GM18507 (cell line): ENCODE results near the gene IFRD2.
A peak's percentile ranks its signal among the peaks of the same experiment; 100 is the strongest.
"Not testable (repeated sequence)": the region's sequence is repeated elsewhere in the genome, so short reads cannot be mapped to it uniquely, and the experiment has no call there.

Source experiments
- DNase-seq: peaks from one replicate; pipeline ENCODE4 v3.0.0; 2011; ENCODE audit warnings: low read depth; ENCODE audit not compliant: insufficient read length; ENCODE audit errors: extremely low spot score
- FAIRE-seq: peaks from 2 replicates; lab custom pipeline; 2011; peaks lifted over from hg19 to GRCh38; lab: Jason Lieb, UNC

Gene IFRD2

GRCh38 chr3:50325497-50326181 lies 33.4 kb upstream of the IFRD2 start:
- DNase-seq (no peak), FAIRE-seq (no peak)

GRCh38 chr3:50325113-50325480 lies 32.9 kb upstream of the IFRD2 start:
- FAIRE-seq: no peak
- no peak for DNase-seq

- FAIRE-seq (peak; percentile 76), DNase-seq (no peak)
Observed at GRCh38 chr3:50324351-50325112, 32.3 kb upstream of the IFRD2 start.

- FAIRE-seq (no peak), DNase-seq (no peak)
Observed at GRCh38 chr3:50323614-50324199, 31.5 kb upstream of the IFRD2 start.

GRCh38 chr3:50323092-50323600 lies 30.9 kb upstream of the IFRD2 start:
- DNase-seq (no peak), FAIRE-seq (no peak)

DNA sequence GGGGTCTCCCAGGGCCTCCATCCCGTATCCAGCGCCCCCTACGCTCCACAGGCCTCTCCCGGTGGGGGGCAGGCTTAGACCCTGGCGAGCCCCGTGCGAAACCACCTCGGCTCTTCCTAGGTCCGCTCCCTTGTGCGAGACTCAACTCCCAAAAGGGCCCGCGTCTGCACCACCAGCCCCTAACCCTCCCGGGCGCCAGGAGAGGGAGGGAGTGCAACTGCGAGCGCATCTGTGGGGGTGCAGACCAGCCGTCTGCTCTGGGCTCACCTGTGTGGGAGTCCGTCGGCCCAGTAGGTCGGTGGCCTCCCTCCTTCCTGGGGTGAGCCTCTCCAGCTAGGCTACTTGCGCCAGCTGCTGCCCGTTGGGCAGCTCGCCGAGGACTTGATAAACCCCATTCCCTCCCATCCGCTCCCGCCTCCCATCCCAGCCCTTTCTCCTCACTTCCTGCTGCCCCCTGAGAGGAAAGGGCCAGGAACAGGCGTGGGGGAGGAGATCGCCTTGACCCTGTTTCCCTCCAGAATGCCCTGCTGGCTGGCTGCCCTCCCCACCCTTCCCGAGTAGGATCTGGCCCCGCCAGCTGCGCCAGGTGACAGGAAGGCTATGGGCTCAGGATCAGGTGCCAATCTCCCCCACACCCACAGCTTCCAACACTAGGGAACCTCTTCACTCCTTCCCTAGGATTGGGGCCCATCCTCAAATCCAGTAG lies 30.3 kb upstream of the IFRD2 start, which contains the start of gene HYAL2:
Gene HYAL2 (minus strand): TSS at position 360 of the 706 bp plus-strand sequence. CDS start 2,256 bp downstream, outside the sequence.
- DNase-seq: no peak
- no peak for FAIRE-seq

- FAIRE-seq: no peak
- DNase-seq: no peak
Observed at GRCh38 chr3:50322115-50322385, 29.8 kb upstream of the IFRD2 start.

GRCh38 chr3:50321336-50322114 lies 29.3 kb upstream of the IFRD2 start:
- peak; percentile 77 for FAIRE-seq

DNA sequence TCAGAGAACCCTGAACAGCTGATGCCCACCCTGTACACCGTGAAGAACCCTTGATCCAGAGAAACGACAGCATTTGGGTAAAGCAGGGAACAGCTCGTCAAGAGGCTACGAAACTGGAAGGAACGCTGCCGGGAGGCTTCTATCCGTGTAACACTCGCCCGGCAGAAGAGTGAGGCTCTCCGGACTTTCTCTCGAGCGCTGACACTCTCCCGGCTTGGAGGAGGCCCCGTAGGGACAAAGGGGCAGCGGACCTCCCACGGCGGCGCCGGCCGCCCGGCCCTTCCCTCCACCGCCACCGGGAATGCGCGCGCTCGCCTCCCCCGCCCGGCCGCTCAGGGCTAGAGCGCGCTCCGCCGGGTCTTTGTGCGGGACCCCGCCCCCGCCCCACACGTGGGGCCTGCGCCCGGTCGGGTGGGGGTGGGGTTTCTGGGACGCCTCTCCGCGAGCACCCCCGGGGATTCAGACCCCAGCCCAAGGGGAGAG lies 28.7 kb upstream of the IFRD2 start:
- no peak for DNase-seq
- peak; percentile 61 for FAIRE-seq

More at GRCh38 chr3:50321336-50322114, 29.3 kb upstream of the IFRD2 start:
- no peak for DNase-seq

GRCh38 chr3:50319894-50320625 lies 27.8 kb upstream of the IFRD2 start:
- FAIRE-seq: no peak

DNA sequence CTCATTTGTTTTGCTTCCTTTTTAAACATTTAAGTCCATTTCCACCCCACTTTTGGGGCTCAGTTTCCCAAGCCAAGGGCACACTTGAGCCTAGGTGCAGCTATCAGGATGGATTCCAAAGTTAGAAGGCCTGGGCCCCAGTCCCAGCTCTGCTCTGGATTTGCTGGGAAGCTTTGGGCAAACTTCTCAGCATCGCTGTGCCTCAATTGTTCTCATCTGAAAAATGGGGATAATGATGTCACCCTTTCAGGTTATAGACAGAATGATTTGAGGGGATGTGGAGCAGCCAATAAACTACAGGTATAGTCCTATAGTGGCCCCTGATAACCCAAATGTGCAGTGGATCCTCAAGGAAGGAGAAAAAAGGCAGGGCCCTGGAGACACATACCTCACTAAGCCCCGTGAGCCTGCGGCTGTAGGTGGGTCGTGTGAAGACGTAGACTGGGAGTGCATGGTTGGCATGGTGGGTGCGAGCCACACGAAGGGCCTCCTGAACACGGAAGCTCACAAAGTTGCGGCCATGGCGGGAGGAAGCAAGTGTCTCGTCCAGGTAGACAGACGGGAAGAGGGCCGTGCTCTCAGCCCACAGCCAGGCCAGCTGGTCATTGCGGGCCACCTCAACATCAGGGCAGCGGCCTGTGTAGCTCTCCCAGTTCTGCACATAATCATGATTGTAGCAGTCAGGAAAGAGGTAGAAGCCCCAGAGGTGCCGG lies 27.1 kb upstream of the IFRD2 start:
- FAIRE-seq: no peak
- DNase-seq: no peak

More at GRCh38 chr3:50319894-50320625, 27.8 kb upstream of the IFRD2 start:
- no peak for DNase-seq

DNA sequence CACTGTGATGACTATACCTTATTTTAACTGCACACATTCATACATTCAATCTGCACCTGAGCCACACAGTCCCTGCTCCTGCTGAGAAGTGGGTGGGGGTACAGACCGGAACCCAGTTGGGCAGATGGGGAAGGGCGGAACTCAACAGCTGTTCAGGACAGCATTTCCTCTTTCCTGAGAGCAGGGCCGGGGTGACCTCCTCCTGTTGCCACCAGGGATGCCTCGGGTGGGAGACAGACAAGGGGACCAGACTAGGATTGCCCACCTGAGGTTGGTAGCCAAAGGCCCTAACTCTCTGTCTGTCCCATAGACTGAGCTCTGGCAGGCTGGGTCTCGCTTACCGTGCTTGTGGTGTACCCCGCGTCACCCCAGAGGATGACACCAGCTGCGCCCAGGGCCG lies 26.4 kb upstream of the IFRD2 start:
- no peak for FAIRE-seq
- DNase-seq: no peak

DNA sequence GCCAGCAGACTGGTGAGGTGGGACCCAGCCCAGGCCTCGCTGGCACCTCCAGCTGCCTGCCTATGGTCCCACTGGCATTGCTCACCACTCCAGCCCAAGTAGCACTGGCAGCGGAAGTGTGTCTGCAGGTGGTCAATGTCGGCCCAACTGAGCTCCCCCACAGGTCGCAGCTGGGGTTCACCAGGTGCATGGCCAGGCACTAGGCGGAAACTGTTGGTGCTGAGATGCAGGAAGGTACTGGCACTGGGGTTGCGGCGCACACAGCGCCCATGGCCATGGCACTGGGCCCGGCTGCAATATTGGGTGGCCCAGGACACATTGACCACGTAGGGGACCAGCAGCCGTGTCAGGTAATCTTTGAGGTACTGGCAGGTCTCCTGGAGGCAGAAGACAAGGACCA lies 25.9 kb upstream of the IFRD2 start:
- FAIRE-seq (no peak), DNase-seq (no peak)

- DNase-seq (no peak), FAIRE-seq (no peak)
Observed at GRCh38 chr3:50317300-50317699, 25.1 kb upstream of the IFRD2 start.

- no peak for FAIRE-seq
- DNase-seq: no peak
Observed at GRCh38 chr3:50316657-50317242, 24.5 kb upstream of the IFRD2 start.

GRCh38 chr3:50314816-50315215 lies 22.6 kb upstream of the IFRD2 start:
- FAIRE-seq (no peak), DNase-seq (no peak)

DNA sequence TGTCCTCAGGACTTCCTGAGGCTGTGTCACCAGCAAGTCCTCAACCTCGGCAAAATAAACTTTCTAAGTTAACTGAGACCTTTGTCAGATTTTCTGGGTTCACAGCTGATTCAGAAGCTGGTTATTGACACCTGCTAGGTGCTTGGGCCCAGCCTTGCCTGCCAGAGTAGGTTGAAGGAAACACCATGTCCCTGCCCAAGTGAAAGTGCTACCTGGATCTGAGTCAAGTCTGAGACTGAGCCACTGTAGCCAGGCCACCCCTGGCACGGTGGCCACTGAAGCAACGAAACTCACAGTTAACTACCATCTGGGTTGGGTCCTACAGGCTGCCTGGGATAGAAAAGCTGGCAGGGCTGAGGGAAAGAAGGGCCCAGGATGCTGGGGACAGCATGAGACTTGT lies 22.1 kb upstream of the IFRD2 start:
- DNase-seq (no peak), FAIRE-seq (no peak)

DNA sequence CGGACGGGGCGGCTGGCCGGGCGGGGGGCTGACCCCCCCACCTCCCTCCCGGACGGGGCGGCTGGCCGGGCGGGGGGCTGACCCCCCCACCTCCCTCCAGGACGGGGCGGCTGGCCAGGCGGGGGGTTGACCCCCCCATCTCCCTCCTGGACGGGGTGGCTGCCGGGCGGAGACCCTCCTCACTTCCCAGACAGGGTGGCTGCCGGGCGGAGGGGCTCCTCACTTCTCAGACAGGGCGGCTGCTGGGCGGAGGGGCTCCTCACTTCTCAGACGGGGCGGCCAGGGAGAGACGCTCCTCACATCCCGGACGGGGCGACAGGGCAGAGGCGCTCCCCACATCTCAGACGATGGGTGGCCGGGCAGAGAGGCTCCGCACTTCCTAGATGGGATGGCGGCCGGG lies 19.8 kb upstream of the IFRD2 start:
- FAIRE-seq, DNase-seq: not testable (repeated sequence)
